OCI-LY1 (cell line): Measurements from ENCODE around the gene KRT39.

ENCODE experiments used
- CTCF ChIP-seq: fragments of 200-600 bp; sonication (generic), shearing (Covaris generic); IDR thresholded peaks from 2 replicates; pipeline ENCODE4 v1.5.1; 2017; ENCODE audit warnings: mild to moderate bottlenecking, antibody characterized with exemption, low read length, moderate library complexity, mixed read lengths
- EZH2 ChIP-seq: fragments of 200-600 bp; sonication (generic), shearing (Covaris generic); IDR thresholded peaks from 2 replicates; pipeline ENCODE4 v1.8.0; 2017; ENCODE audit warnings: borderline replicate concordance, mixed run types, mild to moderate bottlenecking, antibody characterized with exemption, low read length, moderate library complexity, mixed read lengths

DNA sequence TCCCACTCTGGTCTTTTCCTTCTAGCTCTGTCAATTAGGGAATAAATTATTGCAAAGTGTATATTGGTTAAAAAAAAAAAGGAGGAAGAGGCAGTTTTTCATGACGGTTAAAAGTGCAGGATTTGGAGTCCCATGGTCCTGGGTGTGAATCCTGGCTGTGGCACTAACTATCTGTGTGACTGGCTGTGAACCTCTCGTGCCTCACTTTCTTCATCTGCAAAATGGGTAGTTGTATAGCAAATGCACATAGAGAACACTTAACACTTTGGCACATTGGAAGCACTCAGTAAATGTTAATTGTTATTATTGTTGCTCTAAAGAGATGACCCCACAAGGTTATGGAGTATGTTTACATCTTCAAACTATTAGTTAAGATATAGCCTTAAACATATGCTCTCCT lies 18.8 kb downstream of the KRT39 start:
- no peak for TF ChIP-seq CTCF
- no peak for TF ChIP-seq EZH2
